Esophagus (tissue), 2 donors: ENCODE measurements around the gene IL2RG. TPM values are rescaled to one million over a fixed set of nuclear protein-coding genes. Genes with fewer than 3 reads are reported as not detected.

Experiments used
- H3K27ac ChIP-seq, 2 donors: one replicate each; pipeline ENCODE4 v1.5.1; 2013; ENCODE audit warnings: low read depth in 2 of 2, mild to moderate bottlenecking in 2 of 2, inconsistent platforms in 1 of 2, low read length in 1 of 2, moderate library complexity in 1 of 2
- H3K27me3 ChIP-seq, 2 donors: one replicate each; pipeline ENCODE4 v1.6.1; 2013; ENCODE audit warnings: low read length in 2 of 2, control low read depth in 1 of 2, mild to moderate bottlenecking in 1 of 2; ENCODE audit not compliant: insufficient read depth in 2 of 2, control insufficient read depth in 1 of 2
- H3K36me3 ChIP-seq, 2 donors: one replicate each; pipeline ENCODE4 v1.6.1; 2013; ENCODE audit warnings: low read length in 1 of 2; ENCODE audit not compliant: control insufficient read depth in 2 of 2, insufficient read depth in 2 of 2
- H3K4me1 ChIP-seq, 2 donors: one replicate each; pipeline ENCODE4 v1.6.1; 2013; ENCODE audit warnings: low read length in 1 of 2; ENCODE audit not compliant: control insufficient read depth in 2 of 2, insufficient read depth in 2 of 2
- H3K4me3 ChIP-seq, 2 donors: one replicate each; pipeline ENCODE4 v1.5.1; 2013; ENCODE audit warnings: low read length in 2 of 2, mild to moderate bottlenecking in 2 of 2, low read depth in 1 of 2, moderate library complexity in 1 of 2
- H3K9me3 ChIP-seq, 2 donors: one replicate each; pipeline ENCODE4 v1.6.1; 2013; ENCODE audit warnings: mild to moderate bottlenecking in 2 of 2, low read depth in 1 of 2, low read length in 1 of 2, moderate library complexity in 1 of 2; ENCODE audit not compliant: control insufficient read depth in 2 of 2, insufficient read depth in 1 of 2
- WGBS, 2 donors: extraction: QIAGEN DNeasy Blood & Tissue Kit; methylation state at CpG; one replicate each; pipeline ENCODE4 v1.1.7; 2013; 5-methylcytosine and 5-hydroxymethylcytosine counted together
- polyA plus RNA-seq, 2 donors: library from polyadenylated mRNA; stranded (reverse); fragments of 200-250 nt; gene quantifications; one replicate each; pipeline ENCODE4 v1.2.3, GENCODE V29; 2013
- donor health status: healthy with polysubstance abuse.
- donor health status: Bipolar disorder and iron deficiency.

The IL2RG gene
- polyA plus RNA-seq, 2 donors, result 9.2 to 23.1 TPM

GRCh38 chrX:71099736-71100135 is 11.6 kb downstream of the IL2RG start:
- Histone ChIP-seq H3K9me3 (no peaks in the 10 kb centered on the region), H3K36me3 (no peaks in the 10 kb centered on the region), H3K27ac (no peak overlapping the region), H3K27me3 (no peaks in the 10 kb centered on the region), H3K4me3 (no peak overlapping the region), H3K4me1 (no peaks in the 10 kb centered on the region)
- WGBS, 2 donors, result 67 to 93% methylated on average over 4 of the region's 4 CpGs

GRCh38 chrX:71098951-71099506 is 12.3 kb downstream of the IL2RG start:
- 62 to 82% methylated on average over 5 of the region's 5 CpGs for WGBS, 2 donors

GRCh38 chrX:71098302-71098701 is 13.1 kb downstream of the IL2RG start:
- 17 to 22% methylated on average over 2 of the region's 2 CpGs for WGBS, 2 donors
- H3K27ac ChIP-seq, result no peak overlapping the region
- H3K4me1 ChIP-seq, result no peaks in the 10 kb centered on the region
- no peaks in the 10 kb centered on the region for H3K27me3 ChIP-seq
- H3K36me3 ChIP-seq, result no peaks in the 10 kb centered on the region
- H3K4me3 ChIP-seq, result no peak overlapping the region
- no peaks in the 10 kb centered on the region for H3K9me3 ChIP-seq

More at GRCh38 chrX:71098951-71099506, 12.3 kb downstream of the IL2RG start:
- Histone ChIP-seq H3K27ac (no peak overlapping the region), H3K36me3 (no peaks in the 10 kb centered on the region), H3K27me3 (no peaks in the 10 kb centered on the region), H3K9me3 (no peaks in the 10 kb centered on the region), H3K4me3 (no peak overlapping the region), H3K4me1 (no peaks in the 10 kb centered on the region)

GRCh38 chrX:71096760-71097032 is 14.7 kb downstream of the IL2RG start:
- WGBS, 2 donors, result 5 to 17% methylated on average over 9 of the region's 9 CpGs
- no peaks in the 10 kb centered on the region for H3K4me1 ChIP-seq
- H3K36me3 ChIP-seq, result no peaks in the 10 kb centered on the region
- H3K27ac ChIP-seq, result no peak overlapping the region
- H3K9me3 ChIP-seq, result no peaks in the 10 kb centered on the region
- H3K27me3 ChIP-seq, result no peaks in the 10 kb centered on the region
- peak overlapping the region; percentile 56 to 60 for H3K4me3 ChIP-seq

GRCh38 chrX:71095981-71096759 is 15.2 kb downstream of the IL2RG start:
- Histone ChIP-seq H3K36me3 (no peaks in the 10 kb centered on the region), H3K4me3 (peak overlapping the region; percentile 56 to 60), H3K4me1 (no peaks in the 10 kb centered on the region), H3K27me3 (no peaks in the 10 kb centered on the region), H3K9me3 (no peaks in the 10 kb centered on the region), H3K27ac (peak overlapping the region; percentile 43 to 78)
- WGBS, 2 donors, result 1 to 26% methylated on average over 46 of the region's 46 CpGs

GRCh38 chrX:71095555-71095980 is 15.8 kb downstream of the IL2RG start, which contains the start of gene FOXO4:
Gene FOXO4 (plus strand): TSS chrX:71095851. CDS start chrX:71096529, 678 bp downstream.
- Histone ChIP-seq H3K9me3 (no peaks in the 10 kb centered on the region), H3K4me1 (no peaks in the 10 kb centered on the region), H3K36me3 (no peaks in the 10 kb centered on the region), H3K27me3 (no peaks in the 10 kb centered on the region), H3K4me3 (peak within 1 kb of the TSS; percentile 56 to 60), H3K27ac (peak within 1 kb of the TSS; percentile 43 to 78)
- 1 to 9% methylated on average over 29 of the region's 29 CpGs for whole genome bisulfite sequencing, 2 donors

- Histone ChIP-seq H3K36me3 (no peaks in the 10 kb centered on the region), H3K4me3 (peak overlapping the region; percentile 36 to 60), H3K27ac (no peak overlapping the region), H3K9me3 (no peaks in the 10 kb centered on the region), H3K27me3 (no peaks in the 10 kb centered on the region), H3K4me1 (no peaks in the 10 kb centered on the region)
- WGBS, 2 donors, result 28 to 39% methylated on average over 6 of the region's 6 CpGs
Measured at GRCh38 chrX:71095033-71095432, 16.3 kb downstream of the IL2RG start.

- Histone ChIP-seq H3K9me3 (no peaks in the 10 kb centered on the region), H3K36me3 (no peaks in the 10 kb centered on the region), H3K4me3 (no peak overlapping the region), H3K27me3 (no peaks in the 10 kb centered on the region), H3K4me1 (no peaks in the 10 kb centered on the region), H3K27ac (no peak overlapping the region)
- 69 to 74% methylated on average over 5 of the region's 5 CpGs for WGBS, 2 donors
Measured at GRCh38 chrX:71091263-71091662, 20.1 kb downstream of the IL2RG start.

- Histone ChIP-seq H3K27ac (no peak overlapping the region), H3K27me3 (no peaks in the 10 kb centered on the region), H3K4me1 (no peaks in the 10 kb centered on the region), H3K4me3 (no peak overlapping the region), H3K9me3 (no peaks in the 10 kb centered on the region), H3K36me3 (no peaks in the 10 kb centered on the region)
- WGBS, 2 donors, result 50 to 73% methylated on average over 4 of the region's 4 CpGs
Measured at GRCh38 chrX:71085900-71086299, 25.5 kb downstream of the IL2RG start.

GRCh38 chrX:71082822-71083221 is 28.6 kb downstream of the IL2RG start:
- Histone ChIP-seq H3K4me3 (no peak overlapping the region), H3K27ac (no peak overlapping the region), H3K36me3 (no peaks in the 10 kb centered on the region), H3K9me3 (no peaks in the 10 kb centered on the region), H3K4me1 (no peaks in the 10 kb centered on the region), H3K27me3 (no peaks in the 10 kb centered on the region)
- WGBS, 2 donors, result 85 to 88% methylated on average over 4 of the region's 4 CpGs
